HFF-Myc (cell line): ENCODE data around the gene PRSS38.

ENCODE experiments used
- DNase-seq: peaks from one replicate; pipeline ENCODE4 v3.0.0-alpha.2; 2011; ENCODE audit warnings: low read depth; ENCODE audit errors: extremely low read depth
- H3K4me3 ChIP-seq: replicated peaks from 2 replicates; pipeline ENCODE4 v1.5.1; 2011; ENCODE audit warnings: low read depth, mild to moderate bottlenecking, control low read depth, low read length
- CTCF ChIP-seq: IDR thresholded peaks from 2 replicates; pipeline ENCODE4 v1.5.1; 2012; ENCODE audit warnings: mild to moderate bottlenecking, low read depth, low read length, control low read depth; ENCODE audit errors: missing control alignments

The PRSS38 gene

DNA sequence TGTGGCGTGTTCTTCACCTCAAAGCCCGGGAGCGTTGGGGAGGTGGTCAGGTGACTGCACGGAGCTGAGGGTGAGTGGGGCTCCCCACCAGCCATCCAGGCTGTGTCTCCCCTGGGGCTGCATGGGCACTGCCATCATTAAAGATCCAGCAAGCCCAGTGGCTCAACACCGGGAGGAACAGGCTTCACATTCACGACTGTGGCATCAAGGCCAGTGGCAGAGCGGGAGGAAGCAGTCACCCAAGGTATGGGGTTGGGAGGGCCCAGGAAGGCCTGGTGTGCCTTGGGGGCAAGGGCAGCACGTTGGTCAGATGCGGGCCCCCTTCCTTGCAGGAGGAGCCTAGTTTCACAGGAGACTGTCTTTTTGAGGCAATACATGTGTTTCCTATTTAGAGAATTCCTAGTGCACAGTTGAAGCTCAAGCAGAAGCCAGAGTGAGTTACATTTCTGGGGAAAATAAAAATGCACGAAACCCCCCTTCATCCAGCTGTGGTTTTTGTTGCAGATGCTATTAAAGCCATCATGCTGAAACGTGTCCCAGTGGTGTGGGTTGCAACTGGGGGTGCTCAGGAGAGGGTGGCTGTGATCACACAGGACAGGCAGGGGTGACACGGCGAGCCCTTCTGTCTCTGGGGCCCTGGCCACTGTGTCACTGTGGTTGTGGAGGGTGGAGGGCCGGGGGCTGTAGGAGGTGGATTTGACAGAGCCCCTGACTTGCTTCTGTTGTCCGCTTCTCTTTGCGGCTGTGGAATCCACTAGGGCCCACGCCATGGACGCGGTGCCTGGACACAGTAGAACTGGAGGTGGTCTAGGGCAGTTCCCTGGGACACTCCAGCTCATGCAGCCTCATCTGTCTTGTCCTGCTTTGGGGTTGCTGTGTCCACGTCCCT lies 46.2 kb upstream of the PRSS38 start:
- TF ChIP-seq CTCF = no peak
- no peak overlapping the region for H3K4me3 ChIP-seq
- no peak for DNase-seq

- H3K4me3 ChIP-seq = no peak overlapping the region
- no peak for TF ChIP-seq CTCF
Observed at GRCh38 chr1:227769936-227770494, 45.5 kb upstream of the PRSS38 start.

DNA sequence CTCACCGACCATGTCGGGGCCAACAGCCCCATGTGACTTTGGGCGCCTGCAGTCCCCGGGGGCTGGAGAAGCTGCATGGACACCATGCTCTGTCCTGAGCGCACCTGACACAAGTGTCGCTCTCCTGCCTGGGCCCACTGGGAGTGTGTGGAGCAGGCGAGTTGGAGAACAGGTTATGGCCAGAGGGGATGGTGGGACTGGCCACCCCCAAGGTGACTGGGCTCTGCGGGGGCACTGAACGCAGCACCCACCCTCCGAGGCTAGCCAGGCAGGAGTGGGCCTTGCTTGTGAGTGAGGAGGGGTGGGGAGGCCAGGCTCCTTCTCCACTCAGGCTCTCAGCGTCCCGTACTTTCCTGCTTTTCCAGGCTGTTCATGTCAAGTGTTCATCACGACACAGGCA lies 44.7 kb upstream of the PRSS38 start:
- no peak for DNase-seq
- no peak overlapping the region for H3K4me3 ChIP-seq
- no peak for TF ChIP-seq CTCF

More at GRCh38 chr1:227769936-227770494, 45.5 kb upstream of the PRSS38 start:
- DNase-seq = no peak

DNA sequence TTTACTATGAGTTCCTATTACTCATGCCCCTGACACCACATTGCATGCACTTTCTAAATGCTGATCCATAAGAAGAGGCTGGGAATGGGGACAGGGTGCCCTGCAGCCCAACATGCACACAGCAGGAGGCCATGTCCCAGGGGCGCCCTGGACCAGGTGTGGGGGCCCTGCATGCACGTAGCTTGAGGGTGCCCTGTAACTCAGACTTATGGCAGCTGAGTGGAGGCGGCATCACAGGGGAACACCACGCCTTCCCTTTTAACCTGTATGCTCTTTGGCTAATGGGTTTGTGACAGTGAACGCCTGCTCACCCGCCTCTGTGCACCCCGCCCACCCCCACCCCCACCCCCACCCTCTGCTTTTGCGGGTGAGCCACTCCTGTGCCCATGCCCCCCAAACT lies 44.1 kb upstream of the PRSS38 start:
- H3K4me3 ChIP-seq = no peak overlapping the region
- TF ChIP-seq CTCF = no peak
- DNase-seq = no peak

- no peak overlapping the region for H3K4me3 ChIP-seq
- no peak for DNase-seq
- TF ChIP-seq CTCF = no peak
Observed at GRCh38 chr1:227771771-227772170, 43.7 kb upstream of the PRSS38 start.

GRCh38 chr1:227773558-227773957 lies 41.9 kb upstream of the PRSS38 start:
- DNase-seq = no peak
- no peak overlapping the region for H3K4me3 ChIP-seq
- no peak for TF ChIP-seq CTCF
